ENCODE results near the gene PITRM1. TPM values are rescaled to one million over a fixed set of nuclear protein-coding genes. Genes with fewer than 3 reads are reported as not detected.

PITRM1 gene
- total RNA-seq, 1 experiment from 2014 or later, result 40.7 TPM

DNA sequence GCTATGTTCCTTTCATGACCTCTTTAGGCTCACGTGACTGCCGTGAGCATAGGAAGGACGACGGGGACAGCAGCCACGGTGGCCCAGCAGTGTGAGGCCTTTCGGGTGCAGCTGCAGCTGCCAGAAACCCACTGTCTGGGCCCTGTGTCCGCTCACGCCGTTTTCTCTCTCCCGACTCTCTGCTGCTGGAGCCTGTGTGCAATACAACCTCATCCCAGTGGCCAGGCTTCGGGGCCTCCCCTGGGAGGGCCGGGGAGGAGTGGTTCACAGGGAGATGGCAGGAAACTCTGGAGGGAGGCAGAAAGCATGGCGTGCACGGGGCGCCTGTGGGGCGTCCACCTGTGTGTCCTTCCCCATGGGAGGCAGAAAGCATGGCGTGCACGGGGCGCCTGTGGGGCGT, 66.7 kb downstream of the PITRM1 start:
- TF ChIP-seq, protein P1, sequence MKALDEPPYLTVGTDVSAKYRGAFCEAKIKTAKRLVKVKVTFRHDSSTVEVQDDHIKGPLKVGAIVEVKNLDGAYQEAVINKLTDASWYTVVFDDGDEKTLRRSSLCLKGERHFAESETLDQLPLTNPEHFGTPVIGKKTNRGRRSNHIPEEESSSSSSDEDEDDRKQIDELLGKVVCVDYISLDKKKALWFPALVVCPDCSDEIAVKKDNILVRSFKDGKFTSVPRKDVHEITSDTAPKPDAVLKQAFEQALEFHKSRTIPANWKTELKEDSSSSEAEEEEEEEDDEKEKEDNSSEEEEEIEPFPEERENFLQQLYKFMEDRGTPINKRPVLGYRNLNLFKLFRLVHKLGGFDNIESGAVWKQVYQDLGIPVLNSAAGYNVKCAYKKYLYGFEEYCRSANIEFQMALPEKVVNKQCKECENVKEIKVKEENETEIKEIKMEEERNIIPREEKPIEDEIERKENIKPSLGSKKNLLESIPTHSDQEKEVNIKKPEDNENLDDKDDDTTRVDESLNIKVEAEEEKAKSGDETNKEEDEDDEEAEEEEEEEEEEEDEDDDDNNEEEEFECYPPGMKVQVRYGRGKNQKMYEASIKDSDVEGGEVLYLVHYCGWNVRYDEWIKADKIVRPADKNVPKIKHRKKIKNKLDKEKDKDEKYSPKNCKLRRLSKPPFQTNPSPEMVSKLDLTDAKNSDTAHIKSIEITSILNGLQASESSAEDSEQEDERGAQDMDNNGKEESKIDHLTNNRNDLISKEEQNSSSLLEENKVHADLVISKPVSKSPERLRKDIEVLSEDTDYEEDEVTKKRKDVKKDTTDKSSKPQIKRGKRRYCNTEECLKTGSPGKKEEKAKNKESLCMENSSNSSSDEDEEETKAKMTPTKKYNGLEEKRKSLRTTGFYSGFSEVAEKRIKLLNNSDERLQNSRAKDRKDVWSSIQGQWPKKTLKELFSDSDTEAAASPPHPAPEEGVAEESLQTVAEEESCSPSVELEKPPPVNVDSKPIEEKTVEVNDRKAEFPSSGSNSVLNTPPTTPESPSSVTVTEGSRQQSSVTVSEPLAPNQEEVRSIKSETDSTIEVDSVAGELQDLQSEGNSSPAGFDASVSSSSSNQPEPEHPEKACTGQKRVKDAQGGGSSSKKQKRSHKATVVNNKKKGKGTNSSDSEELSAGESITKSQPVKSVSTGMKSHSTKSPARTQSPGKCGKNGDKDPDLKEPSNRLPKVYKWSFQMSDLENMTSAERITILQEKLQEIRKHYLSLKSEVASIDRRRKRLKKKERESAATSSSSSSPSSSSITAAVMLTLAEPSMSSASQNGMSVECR (CRISPR knock-in tag; IDR thresholded peaks at IDR 0.05; ENCODE audit: borderline replicate concordance), result no peak
- no peak for TF ChIP-seq CREB1 (CRISPR knock-in tag; IDR thresholded peaks at IDR 0.05)
- TF ChIP-seq ZNF396 (CRISPR knock-in tag; IDR thresholded peaks at IDR 0.05; ENCODE audit: borderline replicate concordance), result no peak
- TF ChIP-seq ZNF263 (CRISPR knock-in tag; IDR thresholded peaks at IDR 0.05; ENCODE audit: low read depth), result no peak
- TF ChIP-seq SMAD4 (CRISPR knock-in tag; IDR thresholded peaks at IDR 0.05), result no peak
- TF ChIP-seq, protein P2, sequence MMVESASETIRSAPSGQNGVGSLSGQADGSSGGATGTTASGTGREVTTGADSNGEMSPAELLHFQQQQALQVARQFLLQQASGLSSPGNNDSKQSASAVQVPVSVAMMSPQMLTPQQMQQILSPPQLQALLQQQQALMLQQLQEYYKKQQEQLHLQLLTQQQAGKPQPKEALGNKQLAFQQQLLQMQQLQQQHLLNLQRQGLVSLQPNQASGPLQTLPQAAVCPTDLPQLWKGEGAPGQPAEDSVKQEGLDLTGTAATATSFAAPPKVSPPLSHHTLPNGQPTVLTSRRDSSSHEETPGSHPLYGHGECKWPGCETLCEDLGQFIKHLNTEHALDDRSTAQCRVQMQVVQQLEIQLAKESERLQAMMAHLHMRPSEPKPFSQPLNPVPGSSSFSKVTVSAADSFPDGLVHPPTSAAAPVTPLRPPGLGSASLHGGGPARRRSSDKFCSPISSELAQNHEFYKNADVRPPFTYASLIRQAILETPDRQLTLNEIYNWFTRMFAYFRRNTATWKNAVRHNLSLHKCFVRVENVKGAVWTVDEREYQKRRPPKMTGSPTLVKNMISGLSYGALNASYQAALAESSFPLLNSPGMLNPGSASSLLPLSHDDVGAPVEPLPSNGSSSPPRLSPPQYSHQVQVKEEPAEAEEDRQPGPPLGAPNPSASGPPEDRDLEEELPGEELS (CRISPR knock-in tag; IDR thresholded peaks at IDR 0.05), result no peak
- TF ChIP-seq SOX15 (CRISPR knock-in tag; IDR thresholded peaks at IDR 0.05), result no peak
- no peak for TF ChIP-seq TP53 (CRISPR knock-in tag; IDR thresholded peaks at IDR 0.05)
- TF ChIP-seq ZNF423 (CRISPR knock-in tag; IDR thresholded peaks at IDR 0.05), result no peak
- TF ChIP-seq, protein P3, sequence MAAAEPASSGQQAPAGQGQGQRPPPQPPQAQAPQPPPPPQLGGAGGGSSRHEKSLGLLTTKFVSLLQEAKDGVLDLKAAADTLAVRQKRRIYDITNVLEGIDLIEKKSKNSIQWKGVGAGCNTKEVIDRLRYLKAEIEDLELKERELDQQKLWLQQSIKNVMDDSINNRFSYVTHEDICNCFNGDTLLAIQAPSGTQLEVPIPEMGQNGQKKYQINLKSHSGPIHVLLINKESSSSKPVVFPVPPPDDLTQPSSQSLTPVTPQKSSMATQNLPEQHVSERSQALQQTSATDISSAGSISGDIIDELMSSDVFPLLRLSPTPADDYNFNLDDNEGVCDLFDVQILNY (CRISPR knock-in tag; IDR thresholded peaks at IDR 0.05), result no peak
- no peak for TF ChIP-seq GABPB1 (CRISPR knock-in tag; IDR thresholded peaks at IDR 0.05)
- TF ChIP-seq, protein P4, sequence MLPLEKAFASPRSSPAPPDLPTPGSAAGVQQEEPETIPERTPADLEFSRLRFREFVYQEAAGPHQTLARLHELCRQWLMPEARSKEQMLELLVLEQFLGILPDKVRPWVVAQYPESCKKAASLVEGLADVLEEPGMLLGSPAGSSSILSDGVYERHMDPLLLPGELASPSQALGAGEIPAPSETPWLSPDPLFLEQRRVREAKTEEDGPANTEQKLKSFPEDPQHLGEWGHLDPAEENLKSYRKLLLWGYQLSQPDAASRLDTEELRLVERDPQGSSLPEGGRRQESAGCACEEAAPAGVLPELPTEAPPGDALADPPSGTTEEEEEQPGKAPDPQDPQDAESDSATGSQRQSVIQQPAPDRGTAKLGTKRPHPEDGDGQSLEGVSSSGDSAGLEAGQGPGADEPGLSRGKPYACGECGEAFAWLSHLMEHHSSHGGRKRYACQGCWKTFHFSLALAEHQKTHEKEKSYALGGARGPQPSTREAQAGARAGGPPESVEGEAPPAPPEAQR (CRISPR knock-in tag; IDR thresholded peaks at IDR 0.05), result no peak
- no peak for TF ChIP-seq NR3C1 (CRISPR knock-in tag; conservative IDR thresholded peaks at IDR 0.05; ENCODE audit: low read depth)
- no peak for TF ChIP-seq JAZF1 (CRISPR knock-in tag; IDR thresholded peaks at IDR 0.05)
- TF ChIP-seq ZNF416 (CRISPR knock-in tag; IDR thresholded peaks at IDR 0.05), result no peak
- TF ChIP-seq, protein P5, sequence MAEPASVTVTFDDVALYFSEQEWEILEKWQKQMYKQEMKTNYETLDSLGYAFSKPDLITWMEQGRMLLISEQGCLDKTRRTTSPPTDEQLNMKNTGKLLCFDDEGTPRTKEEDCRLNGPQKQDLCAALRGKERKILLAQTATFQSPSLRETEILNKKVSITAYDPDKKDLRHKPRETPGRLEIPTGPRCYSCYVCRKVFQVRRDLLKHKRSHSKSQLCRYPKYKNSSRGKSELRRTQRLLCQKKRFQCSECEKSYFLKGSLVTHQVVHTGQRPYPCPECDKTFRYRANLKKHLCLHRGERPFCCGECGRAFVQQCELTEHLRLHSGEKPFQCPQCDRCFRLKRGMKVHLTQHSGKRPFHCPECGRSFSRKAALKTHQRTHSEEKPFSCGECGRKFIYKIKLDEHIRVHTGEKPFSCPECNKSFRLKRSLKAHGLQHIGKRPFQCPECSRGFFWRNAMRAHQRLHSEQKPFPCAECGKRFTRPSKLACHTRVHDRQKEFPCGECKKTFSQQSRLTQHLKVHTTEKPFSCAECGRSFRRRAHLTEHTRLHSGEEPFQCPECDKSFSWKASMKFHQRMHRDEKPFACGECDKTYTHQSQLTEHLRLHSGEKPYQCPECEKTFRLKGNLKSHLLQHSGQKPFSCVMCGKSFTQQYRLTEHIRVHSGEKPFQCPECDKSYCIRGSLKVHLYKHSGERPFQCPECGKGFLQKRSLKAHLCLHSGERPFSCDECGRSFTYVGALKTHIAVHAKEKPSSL (CRISPR knock-in tag; conservative IDR thresholded peaks at IDR 0.05), result no peak
- no peak for TF ChIP-seq CBFB (CRISPR knock-in tag; IDR thresholded peaks at IDR 0.05; ENCODE audit: low read depth)
- H3K27ac Mint-ChIP-seq, result no peak overlapping the region
- ATAC-seq (no peak), DNase-seq (ENCODE audit: low spot score) (no peak)
- ChIA-PET POLR2A (no interaction called here), CTCF (no interaction called here)
- H3K9me3 Mint-ChIP-seq, result peaks cover 4% of the 10 kb centered on the region; the same call in 1 of the 2 replicates
- no peaks in the 10 kb centered on the region for H3K27me3 Mint-ChIP-seq (ENCODE audit: low read depth)
- H3K4me1 Mint-ChIP-seq, result peaks cover 11% of the 10 kb centered on the region
- H3K4me3 Mint-ChIP-seq, result no peak overlapping the region
- peaks cover 76% of the 10 kb centered on the region for H3K36me3 Mint-ChIP-seq
